ENCODE measurements around the gene CIZ1.

The CIZ1 gene

DNA sequence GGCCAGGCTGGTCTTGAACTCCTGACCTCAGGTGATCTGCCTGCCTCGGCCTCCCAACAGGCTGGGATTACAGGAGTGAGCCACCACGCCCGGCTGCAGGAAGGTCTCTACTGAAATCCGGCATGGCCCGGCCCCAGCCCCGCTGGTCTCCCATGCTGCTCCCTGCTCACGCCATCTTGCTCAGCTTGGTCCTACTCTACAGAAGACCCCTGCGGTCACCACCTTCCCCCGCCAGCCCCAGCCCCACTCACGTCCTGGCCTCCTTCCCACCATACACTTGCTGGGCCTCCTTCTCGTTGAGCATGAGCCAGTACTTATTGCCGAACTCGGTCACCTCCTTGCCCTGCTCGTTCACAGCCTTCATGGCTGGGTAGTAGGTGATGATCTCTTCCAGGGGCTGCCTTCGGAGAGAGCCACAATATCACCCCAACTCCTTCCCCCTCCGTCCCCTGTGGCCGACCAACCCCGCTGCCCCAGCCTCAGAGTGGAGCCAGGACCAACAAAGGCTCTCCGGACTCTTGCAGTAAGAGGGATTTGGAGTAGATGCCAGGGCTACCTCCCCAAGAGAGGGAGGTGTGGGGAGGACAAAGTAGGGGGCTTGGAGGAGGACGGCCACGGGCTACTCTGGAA lies 67.8 kb downstream of the CIZ1 start:
- no peak for DNase-seq

DNA sequence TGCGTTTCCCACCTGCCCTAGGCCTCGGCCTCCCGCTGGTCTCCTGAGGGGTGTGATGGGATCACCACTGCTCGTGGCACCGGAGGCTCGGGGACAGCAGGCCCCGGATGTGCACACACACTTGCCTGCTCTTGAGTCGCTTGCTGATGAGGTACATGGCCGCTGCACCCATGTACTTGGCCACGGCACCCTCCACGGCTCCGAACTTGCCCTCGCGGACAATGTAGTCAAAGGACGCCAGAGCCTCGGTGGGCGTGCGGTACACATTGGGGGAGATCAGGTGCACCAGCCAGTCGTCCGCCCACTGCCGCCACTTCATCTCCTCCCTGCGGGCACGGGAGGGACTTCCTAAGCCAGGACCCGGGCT lies 68.6 kb downstream of the CIZ1 start:
- no peak for DNase-seq

DNA sequence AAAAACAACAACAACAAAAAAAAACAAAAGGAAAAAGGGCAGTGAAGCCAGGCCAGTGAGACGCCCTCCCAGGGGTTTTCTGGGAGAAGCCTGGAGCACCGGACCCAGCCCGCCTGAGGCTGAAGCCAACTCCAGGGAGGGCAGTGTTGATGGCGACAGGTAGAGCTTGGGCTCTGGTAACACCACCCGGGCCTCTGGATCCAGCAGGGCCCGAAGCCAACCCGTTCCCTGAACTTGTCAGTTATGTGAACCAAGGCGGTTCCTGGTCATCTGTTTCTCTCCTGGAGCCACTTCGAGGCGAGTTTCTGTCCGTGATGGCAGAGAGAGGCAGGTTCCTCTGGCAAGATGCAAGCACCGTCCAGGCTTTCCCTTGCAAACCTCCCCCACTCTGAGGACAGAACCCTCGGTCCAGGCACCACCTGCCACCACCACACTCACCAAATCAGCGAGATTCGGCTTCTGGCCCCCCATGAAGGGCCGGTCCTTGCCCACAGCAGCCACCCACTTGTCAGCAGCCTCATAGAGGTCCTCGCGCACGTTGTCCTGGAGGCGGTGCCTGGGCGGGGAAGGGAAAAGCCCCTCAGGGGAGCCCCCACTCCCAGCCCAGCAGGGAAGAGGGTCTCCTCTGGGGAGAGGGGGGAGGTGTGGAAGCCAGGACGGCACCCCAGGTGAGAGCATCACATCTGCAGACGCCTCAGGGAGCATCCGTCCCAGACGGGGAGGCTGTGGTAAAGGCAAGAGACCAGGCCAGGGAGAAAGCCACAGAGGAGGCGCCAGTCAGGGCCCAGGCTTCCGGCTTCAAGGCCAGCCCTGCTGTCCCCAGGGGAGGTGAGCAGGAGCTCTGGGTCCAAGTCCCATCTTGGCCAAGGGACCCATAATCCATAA lies 69.2 kb downstream of the CIZ1 start:
- no peak for DNase-seq

DNA sequence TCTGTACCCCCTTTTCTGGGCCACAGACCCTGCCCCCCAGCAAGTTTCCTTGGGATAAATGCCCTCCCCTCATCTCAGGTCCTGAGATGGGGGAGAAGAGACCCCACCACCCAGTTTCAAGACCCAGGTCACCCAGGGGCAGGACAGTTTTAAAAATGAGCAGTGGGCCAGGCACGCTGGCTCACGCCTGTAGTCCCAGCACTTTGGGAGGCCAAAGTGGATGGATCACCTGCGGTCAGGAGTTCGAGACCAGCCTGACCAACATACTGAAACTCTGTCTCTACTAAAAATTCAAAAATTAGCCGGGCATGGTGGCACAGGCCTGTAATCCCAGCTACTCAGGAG lies 69.9 kb downstream of the CIZ1 start:
- no peak for DNase-seq

DNA sequence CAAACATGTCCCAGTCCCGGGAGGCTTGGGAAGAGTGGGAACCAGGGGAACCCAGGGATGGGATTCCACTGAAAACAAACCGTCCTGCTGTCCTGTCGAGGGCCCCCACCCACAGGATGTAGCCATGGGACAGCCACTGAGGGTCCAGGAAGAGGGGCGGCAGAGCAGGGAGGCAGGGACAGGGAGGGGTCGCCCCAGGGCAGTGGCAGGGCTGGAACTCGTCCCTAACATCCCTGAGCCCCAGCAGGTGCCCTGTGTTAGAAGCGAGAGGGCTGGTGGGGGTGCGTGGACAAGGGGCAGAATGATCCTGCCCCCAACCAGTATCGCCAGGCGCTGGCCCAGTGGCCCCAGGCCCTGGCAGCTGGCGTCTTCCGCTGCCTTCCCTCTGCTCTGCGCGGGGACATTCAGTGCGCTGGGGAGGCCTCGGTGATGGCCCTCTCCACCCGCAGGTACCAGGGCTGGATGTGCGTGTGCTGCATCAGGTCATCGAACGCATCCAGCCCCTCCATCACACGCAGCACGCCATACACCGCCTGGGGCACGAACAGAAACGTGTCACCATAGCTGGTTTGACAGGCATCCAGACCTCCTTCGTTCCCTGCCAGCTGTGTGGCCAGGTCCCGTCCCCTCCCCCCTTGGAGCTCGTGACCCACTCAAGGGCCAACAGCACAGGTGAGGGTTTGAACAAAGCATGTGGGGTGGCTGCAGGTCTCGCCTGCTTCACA lies 70.5 kb downstream of the CIZ1 start:
- DNase-seq: no peak

DNA sequence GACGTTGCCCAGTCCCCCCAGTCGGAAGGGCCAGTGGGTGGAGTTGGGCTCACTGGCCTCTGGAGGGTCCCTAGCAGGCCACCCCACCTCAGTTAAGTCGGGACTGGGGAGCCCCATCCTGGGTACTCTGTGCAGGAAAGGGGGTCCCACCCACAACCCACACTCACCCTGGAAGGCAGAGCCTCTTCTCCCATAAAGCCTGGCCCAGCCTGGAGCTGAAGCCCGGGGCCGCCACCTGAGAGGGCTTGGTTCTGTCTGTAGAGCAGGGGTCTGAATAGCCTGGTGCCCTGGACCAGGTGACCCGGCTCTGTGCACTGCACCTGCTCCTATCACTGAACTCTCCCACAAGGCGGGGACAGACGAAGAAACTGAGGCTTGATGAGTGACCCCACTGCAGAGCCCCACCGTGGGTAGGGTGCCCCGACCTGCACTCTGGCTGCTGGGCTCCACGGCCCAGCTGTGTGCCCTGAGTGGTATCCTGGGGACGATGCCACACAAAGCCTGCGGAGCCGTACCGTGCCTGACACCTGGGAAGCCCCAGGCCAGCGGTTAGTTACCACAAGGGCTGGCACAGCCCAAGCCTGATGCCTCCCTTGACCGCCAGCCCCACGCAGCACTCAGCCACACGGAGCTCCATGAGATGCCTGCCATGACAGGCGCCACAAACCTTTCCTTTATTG lies 71.2 kb downstream of the CIZ1 start:
- no peak for DNase-seq

DNA sequence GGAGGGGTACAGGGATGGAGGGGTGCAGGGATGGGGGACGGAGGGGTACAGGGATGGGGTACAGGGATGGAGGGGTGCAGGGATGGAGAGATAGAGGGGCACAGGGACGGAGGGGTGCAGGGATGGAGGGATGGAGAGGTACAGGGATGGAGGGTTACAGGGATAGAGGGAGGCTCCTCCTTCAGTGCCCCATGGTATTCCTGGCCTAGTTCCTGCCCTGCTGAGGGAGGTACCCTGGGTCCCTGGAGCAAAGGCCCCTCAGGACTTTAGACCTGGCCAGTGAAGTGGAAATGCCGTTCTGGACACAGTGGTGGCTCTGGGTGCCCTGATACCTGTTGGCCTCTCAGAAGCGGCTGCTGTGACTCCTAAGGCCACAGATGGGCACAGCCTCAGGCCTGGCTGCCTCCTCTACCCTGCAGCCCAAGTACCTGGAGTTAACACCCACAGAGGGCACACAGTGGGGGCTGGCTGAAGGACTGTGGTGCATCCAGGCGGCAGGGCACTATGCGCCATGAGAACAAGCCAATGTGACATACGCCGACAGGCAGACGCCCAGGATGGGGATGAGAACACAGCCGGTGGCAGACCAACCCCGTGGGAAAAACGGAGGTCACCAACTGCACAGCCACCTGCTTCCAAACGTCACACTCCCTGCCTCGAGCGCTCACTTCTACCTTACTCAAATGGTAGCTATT lies 72.3 kb downstream of the CIZ1 start:
- no peak for DNase-seq

DNA sequence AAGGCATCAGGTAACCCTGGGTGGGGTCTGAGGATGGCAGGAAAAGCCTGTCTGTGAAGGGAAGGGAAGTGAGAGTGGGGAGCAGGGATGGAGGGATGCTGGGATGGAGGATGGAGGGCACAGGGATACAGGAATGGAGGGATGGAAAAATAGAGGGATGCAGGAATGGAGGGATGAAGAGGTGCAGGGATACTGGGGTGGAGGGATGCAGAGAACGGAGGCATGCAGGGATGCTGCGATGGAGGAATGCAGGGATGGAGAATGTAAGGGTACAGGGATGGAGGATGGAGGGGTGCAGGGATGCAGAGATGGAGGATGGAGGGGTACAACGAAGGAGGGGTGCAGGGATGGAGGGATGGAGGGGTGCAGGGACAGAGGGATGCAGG lies 72.9 kb downstream of the CIZ1 start:
- DNase-seq: no peak

DNA sequence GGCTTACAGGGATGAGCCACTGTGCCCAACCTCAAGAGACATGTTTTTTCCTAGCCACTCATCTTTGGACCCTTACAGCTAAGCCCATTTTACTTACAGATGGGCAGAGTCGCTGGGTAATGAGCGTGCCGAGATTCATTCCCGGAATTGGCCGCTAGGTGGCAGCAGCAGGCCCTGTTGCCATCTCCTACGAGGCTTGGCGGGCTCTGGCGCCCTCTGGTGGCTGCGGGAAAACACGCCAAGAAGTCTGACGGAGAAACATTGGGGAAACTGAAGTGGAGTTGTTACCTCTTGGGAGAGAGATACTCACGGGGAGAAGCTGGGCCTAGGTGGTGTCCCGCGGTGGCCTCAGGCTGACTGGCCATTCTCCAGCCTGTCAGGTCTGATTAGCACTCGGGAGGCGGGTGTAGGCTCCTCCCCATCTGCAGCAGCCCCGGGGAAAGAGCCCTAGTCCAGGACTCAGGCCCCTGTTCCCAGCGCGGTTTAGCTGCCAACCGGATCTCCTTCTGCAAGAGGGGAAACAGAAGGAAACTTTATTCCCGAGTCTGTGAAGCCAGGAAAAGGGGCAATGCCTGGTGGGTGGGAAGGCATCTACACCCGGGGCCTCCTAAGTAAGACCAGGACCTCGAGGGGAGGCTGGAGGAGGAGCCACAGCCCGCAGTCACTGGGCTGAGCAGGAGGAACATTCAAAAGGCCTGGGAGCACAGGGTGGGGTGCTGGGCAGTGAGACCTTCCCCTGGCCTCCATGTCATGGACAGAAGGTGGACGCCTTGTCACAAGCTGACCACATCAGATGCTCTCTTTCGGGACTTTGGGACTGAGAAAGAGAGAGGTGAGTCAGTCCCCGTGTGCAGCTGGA lies 73.5 kb downstream of the CIZ1 start:
- peak; percentile 92 for DNase-seq

DNA sequence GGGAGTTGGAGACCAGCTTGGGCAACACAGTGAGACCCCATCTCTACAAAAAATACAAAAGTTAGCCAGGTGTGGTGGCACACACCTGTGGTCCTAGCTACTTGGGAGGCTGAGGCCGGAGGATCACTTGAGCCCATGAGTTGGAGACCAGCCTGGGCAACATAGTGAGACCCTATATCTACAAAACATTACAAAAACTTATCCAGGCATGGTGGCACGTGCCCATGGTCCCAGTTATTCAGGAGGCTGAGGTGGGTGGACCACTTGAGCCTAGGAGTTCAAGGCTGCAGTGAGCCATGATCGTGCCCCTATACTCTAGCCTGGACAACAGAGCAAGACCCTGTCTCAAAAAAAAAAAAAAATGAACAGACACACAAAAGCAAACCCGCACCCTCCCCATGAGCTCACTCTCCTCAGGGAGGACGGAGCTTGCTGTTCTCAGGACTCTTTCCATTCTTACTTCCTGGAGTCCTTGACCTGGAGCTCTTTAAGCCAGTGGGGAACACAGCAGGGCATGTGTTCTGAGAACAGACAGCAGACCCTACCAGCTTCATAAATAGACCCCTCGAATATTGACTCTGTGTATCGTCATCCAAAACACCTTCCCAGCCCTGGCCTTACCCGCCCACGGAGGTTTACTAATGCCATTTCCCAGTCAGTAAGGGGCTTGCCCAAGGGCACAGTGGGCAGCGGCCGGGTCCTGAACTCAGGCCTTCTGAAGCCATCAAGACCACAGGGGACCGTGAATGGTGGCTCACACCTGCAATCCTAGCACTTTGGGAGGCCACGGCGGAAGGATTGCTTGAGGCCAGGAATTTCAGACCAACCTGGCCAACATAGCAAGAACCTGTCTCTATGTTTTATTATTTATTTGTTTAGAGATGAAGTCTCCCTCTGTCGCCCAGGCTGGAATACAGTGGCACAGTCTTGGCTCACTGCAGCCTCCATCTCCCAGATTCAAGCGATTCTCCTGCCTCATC lies 75.0 kb downstream of the CIZ1 start:
- DNase-seq: no peak
